H1 (cell line): ENCODE measurements around the gene BLOC1S1. TPM values are rescaled to one million over a fixed set of nuclear protein-coding genes. Genes with fewer than 3 reads are reported as not detected.

Source experiments
- CTCF ChIA-PET: fragments of 300-600 bp; sonication (Branson Sonifier 250); formaldehyde crosslinking; loops from one replicate; lab custom pipeline; 2021; ENCODE audit not compliant: partially characterized antibody; lab: Charles Lee
- POLR2A ChIA-PET: fragments of 300-600 bp; sonication (Branson Sonifier 250); formaldehyde crosslinking; loops from one replicate; lab custom pipeline; 2021; ENCODE audit warnings: inconsistent platforms; ENCODE audit not compliant: partially characterized antibody; lab: Charles Lee
- DNase-seq, 2 experiments: peaks; one replicate each; pipeline versions ENCODE4 v3.0.0 to v3.0.0-alpha.2; 2010 to 2022; ENCODE audit warnings: low spot score in 2 of 2, low read depth in 1 of 2, mixed read lengths in 1 of 2
- FAIRE-seq: peaks from 2 replicates; lab custom pipeline; 2011; peaks lifted over from hg19 to GRCh38; lab: Jason Lieb, UNC
- H2AFZ ChIP-seq: 2 replicates; pipeline ENCODE4 v1.8.1; 2012; ENCODE audit warnings: low read length, inconsistent platforms
- H2AK5ac ChIP-seq: 2 replicates; pipeline ENCODE4 v1.6.1; 2013; ENCODE audit warnings: low read depth, low read length
- H2BK120ac ChIP-seq: replicated peaks from 2 replicates; pipeline ENCODE3; 2013; ENCODE audit warnings: low read depth, low read length, inconsistent platforms
- H2BK12ac ChIP-seq: 2 replicates; pipeline ENCODE4 v1.6.1; 2013; ENCODE audit warnings: low read depth, low read length
- H2BK15ac ChIP-seq: 2 replicates; pipeline ENCODE4 v1.6.1; 2013; ENCODE audit warnings: low read length
- H2BK20ac ChIP-seq: 2 replicates; pipeline ENCODE4 v1.6.1; 2013; ENCODE audit warnings: low read length
- H2BK5ac ChIP-seq: 2 replicates; pipeline ENCODE4 v1.6.1; 2013; ENCODE audit warnings: low read depth, low read length
- H3K14ac ChIP-seq: 2 replicates; pipeline ENCODE4 v1.6.1; 2013; ENCODE audit warnings: inconsistent platforms; ENCODE audit not compliant: insufficient read length
- H3K18ac ChIP-seq: 2 replicates; pipeline ENCODE4 v1.6.1; 2013; ENCODE audit warnings: low read length; ENCODE audit errors: extremely low read depth
- H3K23ac ChIP-seq: 2 replicates; pipeline ENCODE4 v1.6.1; 2013; ENCODE audit warnings: inconsistent platforms; ENCODE audit not compliant: insufficient read length
- H3K23me2 ChIP-seq: 2 replicates; pipeline ENCODE4 v1.6.1; 2013; ENCODE audit warnings: low read depth, low read length
- H3K27ac ChIP-seq: 2 replicates; pipeline ENCODE4 v1.6.1; 2011; ENCODE audit warnings: low read depth, low read length, inconsistent platforms
- H3K27me3 ChIP-seq, 4 experiments: replicated peaks in 1 of 4; 1 replicate in 1 of 4; 2 replicates in 3 of 4; pipeline versions ENCODE4 v1.6.1 to v1.8.1; 2011 to 2013; ENCODE audit warnings: low read length in 3 of 4, mild to moderate bottlenecking in 3 of 4, inconsistent platforms in 2 of 4, mixed read lengths in 2 of 4, moderate library complexity in 1 of 4; ENCODE audit not compliant: control insufficient read depth in 3 of 4, insufficient read depth in 3 of 4; ENCODE audit errors: extremely low read depth in 1 of 4
- H3K36me3 ChIP-seq, 4 experiments: 2 replicates each; pipeline versions ENCODE4 v1.6.1 to v1.8.1; 2011 to 2013; ENCODE audit warnings: mild to moderate bottlenecking in 4 of 4, low read length in 3 of 4, moderate library complexity in 2 of 4, control low read depth in 1 of 4, inconsistent platforms in 1 of 4; ENCODE audit not compliant: insufficient read depth in 4 of 4, control insufficient read depth in 2 of 4
- H3K4ac ChIP-seq: replicated peaks from 2 replicates; pipeline ENCODE3; 2013; ENCODE audit warnings: low read length, low read depth, mixed read lengths, inconsistent platforms; ENCODE audit not compliant: insufficient read length
- H3K4me1 ChIP-seq, 4 experiments: replicated peaks in 1 of 4; 1 replicate in 1 of 4; 2 replicates in 3 of 4; pipeline versions ENCODE4 v1.6.1 to v1.8.1; 2011 to 2013; ENCODE audit warnings: low read length in 3 of 4, inconsistent platforms in 2 of 4, mixed read lengths in 1 of 4; ENCODE audit not compliant: insufficient read depth in 4 of 4, control insufficient read depth in 3 of 4
- H3K4me2 ChIP-seq, 2 experiments: 2 replicates each; pipeline versions ENCODE4 v1.6.1 to v1.8.1; 2011 to 2013; ENCODE audit warnings: low read depth in 2 of 2, low read length in 2 of 2, control low read depth in 1 of 2, inconsistent platforms in 1 of 2, mild to moderate bottlenecking in 1 of 2; ENCODE audit not compliant: insufficient read depth in 1 of 2
- H3K4me3 ChIP-seq, 4 experiments: fragments of 200-600, 300-600 bp in 1 of 4; sonication (generic), shearing (Covaris generic), sonication (Bioruptor Twin) in 1 of 4; 2 replicates each; pipeline versions ENCODE4 v1.5.1 to v1.8.1; 2011 to 2016; ENCODE audit warnings: low read length in 4 of 4, low read depth in 3 of 4, control low read depth in 2 of 4, inconsistent platforms in 2 of 4, mild to moderate bottlenecking in 2 of 4, mixed read lengths in 1 of 4, moderate library complexity in 1 of 4; ENCODE audit not compliant: insufficient read depth in 2 of 4; ENCODE audit errors: extremely low read depth in 1 of 4
- H3K56ac ChIP-seq: replicated peaks from 2 replicates; pipeline ENCODE3; 2013; ENCODE audit warnings: low read depth, mild to moderate bottlenecking, mixed read lengths, low read length, inconsistent platforms; ENCODE audit not compliant: insufficient read length
- H3K79me1 ChIP-seq: 2 replicates; pipeline ENCODE4 v1.6.1; 2013; ENCODE audit warnings: low read depth, low read length, control low read depth
- H3K79me2 ChIP-seq, 2 experiments: 2 replicates each; pipeline versions ENCODE4 v1.6.1 to v1.8.1; 2012 to 2013; ENCODE audit warnings: low read length in 2 of 2, mild to moderate bottlenecking in 2 of 2, inconsistent platforms in 1 of 2; ENCODE audit not compliant: insufficient read depth in 2 of 2, control insufficient read depth in 1 of 2
- H3K9ac ChIP-seq, 4 experiments: replicated peaks in 1 of 4; 1 replicate in 1 of 4; 2 replicates in 3 of 4; pipeline versions ENCODE4 v1.6.1 to v1.8.1; 2011 to 2013; ENCODE audit warnings: low read depth in 3 of 4, low read length in 3 of 4, control low read depth in 2 of 4, mild to moderate bottlenecking in 2 of 4, moderate library complexity in 2 of 4, inconsistent platforms in 1 of 4; ENCODE audit errors: extremely low read depth in 1 of 4
- H3K9me3 ChIP-seq, 2 experiments: 2 replicates each; pipeline versions ENCODE4 v1.6.1 to v1.8.1; 2012 to 2013; ENCODE audit warnings: mild to moderate bottlenecking in 2 of 2, moderate library complexity in 2 of 2, control low read depth in 1 of 2, inconsistent platforms in 1 of 2, low read depth in 1 of 2, low read length in 1 of 2, mixed read lengths in 1 of 2; ENCODE audit not compliant: insufficient read depth in 2 of 2
- H4K20me1 ChIP-seq, 2 experiments: replicated peaks in 1 of 2; 2 replicates each; pipeline versions ENCODE3 to v1.8.1; 2011 to 2013; ENCODE audit warnings: inconsistent platforms in 2 of 2, low read length in 2 of 2, mild to moderate bottlenecking in 1 of 2; ENCODE audit not compliant: insufficient read depth in 2 of 2, control insufficient read depth in 1 of 2
- H4K5ac ChIP-seq: 2 replicates; pipeline ENCODE4 v1.6.1; 2013; ENCODE audit warnings: low read length, low read depth, mixed read lengths, inconsistent platforms; ENCODE audit not compliant: insufficient read length
- H4K8ac ChIP-seq: 2 replicates; pipeline ENCODE4 v1.8.0; 2013; ENCODE audit warnings: mild to moderate bottlenecking, moderate library complexity, low read length, inconsistent platforms; ENCODE audit not compliant: insufficient read depth; ENCODE audit errors: extremely low read depth
- H4K91ac ChIP-seq: replicated peaks from 2 replicates; pipeline ENCODE3; 2013; ENCODE audit warnings: low read length, mixed read lengths, inconsistent platforms; ENCODE audit not compliant: insufficient read length
- BCL11A ChIP-seq, 2 experiments: IDR thresholded peaks; one replicate each; pipeline ENCODE4 v1.6.1; 2011; ENCODE audit warnings: low read depth in 2 of 2, low read length in 2 of 2, mild to moderate bottlenecking in 2 of 2
- BRCA1 ChIP-seq: IDR thresholded peaks from 2 replicates; pipeline ENCODE4 v1.6.1; 2012; ENCODE audit warnings: low read depth, low read length, improper control_type of control experiment
- EP300 ChIP-seq, 2 experiments: IDR thresholded peaks; 1 replicate in 1 of 2; 2 replicates in 1 of 2; pipeline ENCODE4 v1.6.1; 2011 to 2012; ENCODE audit warnings: low read depth in 2 of 2, low read length in 2 of 2, mild to moderate bottlenecking in 2 of 2, borderline replicate concordance in 1 of 2, inconsistent platforms in 1 of 2, moderate library complexity in 1 of 2
- EZH2 ChIP-seq: fragments of 200-600 bp; sonication (generic); IDR thresholded peaks from 2 replicates; pipeline ENCODE4 v1.7.1; 2012; ENCODE audit warnings: low read depth, mild to moderate bottlenecking, moderate library complexity, low read length, inconsistent platforms; ENCODE audit not compliant: severe bottlenecking
- GABPA ChIP-seq: IDR thresholded peaks from 2 replicates; pipeline ENCODE4 v1.6.1; 2011; ENCODE audit warnings: mild to moderate bottlenecking, low read length, moderate library complexity, borderline replicate concordance; ENCODE audit not compliant: insufficient read depth
- JUND ChIP-seq: IDR thresholded peaks from 2 replicates; pipeline ENCODE4 v1.6.1; 2011; ENCODE audit warnings: mild to moderate bottlenecking, improper control_type of control experiment, low read length
- KDM5A ChIP-seq: fragments of 200-600 bp; IDR thresholded peaks from 2 replicates; pipeline ENCODE4 v1.7.1; 2012; ENCODE audit warnings: mild to moderate bottlenecking, low read length, inconsistent platforms, mixed read lengths
- MAX ChIP-seq: IDR thresholded peaks from 2 replicates; pipeline ENCODE4 v1.6.1; 2012; ENCODE audit warnings: inconsistent platforms
- SIN3A ChIP-seq, 2 experiments: IDR thresholded peaks in 1 of 2; conservative IDR thresholded peaks in 1 of 2; 2 replicates each; pipeline ENCODE4 v1.6.1; 2011 to 2012; ENCODE audit warnings: low read length in 2 of 2, improper control_type of control experiment in 1 of 2, low read depth in 1 of 2, mild to moderate bottlenecking in 1 of 2
- SP2 ChIP-seq: IDR thresholded peaks from 2 replicates; pipeline ENCODE4 v1.6.1; 2012; ENCODE audit warnings: mild to moderate bottlenecking, low read length, inconsistent platforms
- SP4 ChIP-seq: IDR thresholded peaks from 2 replicates; pipeline ENCODE4 v1.6.1; 2012; ENCODE audit warnings: low read length, inconsistent platforms
- TAF1 ChIP-seq: IDR thresholded peaks from 2 replicates; pipeline ENCODE4 v1.6.1; 2011; ENCODE audit warnings: mild to moderate bottlenecking, low read depth, low read length
- TCF12 ChIP-seq: IDR thresholded peaks from 2 replicates; pipeline ENCODE4 v1.6.1; 2011; ENCODE audit warnings: low read depth, mild to moderate bottlenecking, low read length
- WGBS, 2 experiments: shearing (Covaris generic) in 1 of 2; methylation state at CpG; one replicate each; pipeline versions ENCODE4 v1.1.6 to v1.1.7; 2013 to 2015; ENCODE audit warnings: low lambda C conversion rate in 2 of 2, mixed read lengths in 2 of 2, inconsistent platforms in 1 of 2, low coverage in 1 of 2, missing lambda C conversion rate in 1 of 2; ENCODE audit not compliant: insufficient replicate concordance in 2 of 2, insufficient coverage in 1 of 2, insufficient read length in 1 of 2; ENCODE audit errors: extremely low coverage in 1 of 2, missing lambda C conversion rate in 1 of 2; 5-methylcytosine and 5-hydroxymethylcytosine counted together
- polyA plus RNA-seq, 7 experiments: library from polyadenylated mRNA; depleted of rRNA in 3 of 7; stranded (reverse) in 5 of 7; unstranded in 2 of 7; fragments of >200 nt in 5 of 7; fragments of 200-250 nt in 2 of 7; gene quantifications; 1 replicate in 5 of 7; 2 replicates in 1 of 7; 4 replicates in 1 of 7; pipeline versions ENCODE4 v1.2.1 to v1.2.3, GENCODE V29; 2011 to 2013; ENCODE audit warnings: missing spikeins in 2 of 7, mixed read lengths in 2 of 7
- total RNA-seq: library from RNA; stranded (reverse); fragmentation: NEBNext Ultra II Directional; extraction: Animal tissue kit (Norgen Biotek cat#: 25700); gene quantifications from 2 replicates; pipeline ENCODE4 v1.2.1, GENCODE V29; 2021

The BLOC1S1 gene
- total and polyA plus RNA-seq, 2 of the 8 experiments (the other 6 are each of a cell fraction or from before 2014, with no cell fraction given) = 91.1 to 185 TPM

- H3K36me3 ChIP-seq = no peaks in the 10 kb centered on the region
- H4K91ac ChIP-seq = no peak overlapping the region
- H3K18ac ChIP-seq = no peak overlapping the region
- H3K9ac ChIP-seq = no peak overlapping the region
- H4K20me1 ChIP-seq = no peaks in the 10 kb centered on the region
- H2BK12ac ChIP-seq = no peak overlapping the region
- no peak overlapping the region for H2BK120ac ChIP-seq
- peaks cover 0 to 19% (median 9%) of the 10 kb centered on the region in 4 experiments; a peak in 5 of 7 replicates for H3K4me1 ChIP-seq
- no peak overlapping the region for H3K14ac ChIP-seq
- no peak overlapping the region for H2BK15ac ChIP-seq
- DNase-seq (no peak), FAIRE-seq (no peak)
- H3K56ac ChIP-seq = no peak overlapping the region
- no peak overlapping the region for H4K5ac ChIP-seq
- H2AFZ ChIP-seq = no peak overlapping the region
- no peak overlapping the region for H3K4me2 ChIP-seq
- H3K4ac ChIP-seq = no peak overlapping the region
- no peak overlapping the region for H3K23ac ChIP-seq
- ChIA-PET CTCF (interaction anchor here (0.7 to 10.7 kb wide), 9 partner anchors 10 to 1295 kb away, joined by 3 to 229 read pairs (median 9); partner anchors contain the start of genes BLOC1S1, ITGA7 and RDH5), POLR2A (interaction anchor here (1.0 to 34.1 kb wide), 6 partner anchors 9 to 32 kb away, joined by 3 to 809 read pairs (median 6); partner anchors contain the start of gene BLOC1S1)
- H4K8ac ChIP-seq = no peak overlapping the region
- H3K79me2 ChIP-seq = no peaks in the 10 kb centered on the region
- H3K27me3 ChIP-seq = no peaks in the 10 kb centered on the region
- H2BK5ac ChIP-seq = no peak overlapping the region
- no peak overlapping the region for H3K27ac ChIP-seq
- no peak overlapping the region for H2BK20ac ChIP-seq
- H2AK5ac ChIP-seq = no peak overlapping the region
- WGBS, 2 experiments = 87% methylated on average over 2 of the region's 2 CpGs; no CpG with 5 or more reads in 1 of the 2 experiments
- H3K23me2 ChIP-seq = peaks cover 12% of the 10 kb centered on the region
- H3K9me3 ChIP-seq = no peaks in the 10 kb centered on the region
- no peak overlapping the region for H3K4me3 ChIP-seq
- no peaks in the 10 kb centered on the region for H3K79me1 ChIP-seq
- no peak for TF ChIP-seq BRCA1
- TF ChIP-seq EZH2 = no peak
- no peak for TF ChIP-seq JUND
- TF ChIP-seq BCL11A (IDR thresholded peaks at IDR 0.05; ENCODE audit: low read depth in 2 of 2, low read length in 2 of 2) = no peak
- no peak for TF ChIP-seq KDM5A
- no peak for TF ChIP-seq GABPA
- TF ChIP-seq SP2 = no peak
- TF ChIP-seq SP4 = no peak
- TF ChIP-seq SIN3A (conservative IDR thresholded peaks at IDR 0.05 in 1 of 2, IDR thresholded peaks at IDR 0.05 in 1 of 2; ENCODE audit: low read depth in 1 of 2, low read length in 2 of 2) = no peak
- TF ChIP-seq TAF1 = no peak
- TF ChIP-seq EP300 (IDR thresholded peaks at IDR 0.05; ENCODE audit: borderline replicate concordance in 1 of 2, low read depth in 2 of 2, low read length in 2 of 2) = no peak
- no peak for TF ChIP-seq MAX
- no peak for TF ChIP-seq TCF12
Observed at GRCh38 chr12:55733858-55734257, 18.0 kb downstream of the BLOC1S1 start.
